Gastroesophageal sphincter (tissue), 3 donors: Measurements from ENCODE around the gene NT5C3B.

Experiments used
- EP300 ChIP-seq: sonication (generic); formaldehyde crosslinking; IDR thresholded peaks from one replicate; pipeline ENCODE4 v1.6.1; 2017; ENCODE audit warnings: antibody characterized with exemption, mild to moderate bottlenecking
- POLR2A ChIP-seq, 2 donors: fragments of 450-650 bp; IDR thresholded peaks; one replicate each; pipeline ENCODE4 v1.6.1; 2017; ENCODE audit warnings: antibody characterized with exemption in 2 of 2, mild to moderate bottlenecking in 2 of 2, moderate library complexity in 1 of 2
- POLR2AphosphoS5 ChIP-seq: sonication (generic); formaldehyde crosslinking; IDR thresholded peaks from one replicate; pipeline ENCODE4 v1.6.1; 2017; ENCODE audit warnings: antibody characterized with exemption
- TF ChIP-seq, protein P1 (sequence below), 4 experiments: fragments of 200-600 bp in 2 of 4; fragments of 450-650 bp in 2 of 4; sonication (generic) in 1 of 4; IDR thresholded peaks; one replicate each; pipeline ENCODE4 v1.5.1; 2017 to 2019; ENCODE audit warnings: antibody characterized with exemption in 4 of 4, mild to moderate bottlenecking in 2 of 4, moderate library complexity in 2 of 4

DNA sequence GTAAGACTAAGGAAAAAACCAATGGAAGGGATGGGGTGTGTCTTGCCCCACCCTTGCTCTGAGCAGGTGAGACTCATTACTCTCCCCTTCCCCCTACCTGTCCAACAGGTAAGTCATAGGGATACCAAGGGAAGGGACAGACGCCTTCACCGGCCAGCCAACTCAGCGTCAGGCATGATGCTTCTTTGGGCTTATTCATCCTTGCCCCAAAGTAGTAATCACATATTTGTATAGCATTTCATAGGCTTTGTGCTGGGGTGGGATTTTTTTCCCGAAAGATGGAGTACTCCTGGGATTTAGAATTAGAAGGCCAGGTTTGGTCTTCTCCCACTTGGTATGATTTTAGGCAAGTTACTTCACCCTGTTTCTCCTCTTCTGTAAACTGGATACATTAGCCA lies 49.0 kb downstream of the NT5C3B start:
- TF ChIP-seq POLR2A (IDR thresholded peaks at IDR 0.05), result no peak
- TF ChIP-seq, protein P1, sequence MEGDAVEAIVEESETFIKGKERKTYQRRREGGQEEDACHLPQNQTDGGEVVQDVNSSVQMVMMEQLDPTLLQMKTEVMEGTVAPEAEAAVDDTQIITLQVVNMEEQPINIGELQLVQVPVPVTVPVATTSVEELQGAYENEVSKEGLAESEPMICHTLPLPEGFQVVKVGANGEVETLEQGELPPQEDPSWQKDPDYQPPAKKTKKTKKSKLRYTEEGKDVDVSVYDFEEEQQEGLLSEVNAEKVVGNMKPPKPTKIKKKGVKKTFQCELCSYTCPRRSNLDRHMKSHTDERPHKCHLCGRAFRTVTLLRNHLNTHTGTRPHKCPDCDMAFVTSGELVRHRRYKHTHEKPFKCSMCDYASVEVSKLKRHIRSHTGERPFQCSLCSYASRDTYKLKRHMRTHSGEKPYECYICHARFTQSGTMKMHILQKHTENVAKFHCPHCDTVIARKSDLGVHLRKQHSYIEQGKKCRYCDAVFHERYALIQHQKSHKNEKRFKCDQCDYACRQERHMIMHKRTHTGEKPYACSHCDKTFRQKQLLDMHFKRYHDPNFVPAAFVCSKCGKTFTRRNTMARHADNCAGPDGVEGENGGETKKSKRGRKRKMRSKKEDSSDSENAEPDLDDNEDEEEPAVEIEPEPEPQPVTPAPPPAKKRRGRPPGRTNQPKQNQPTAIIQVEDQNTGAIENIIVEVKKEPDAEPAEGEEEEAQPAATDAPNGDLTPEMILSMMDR (IDR thresholded peaks at IDR 0.05), result no peak
- TF ChIP-seq EP300, result no peak
- no peak for TF ChIP-seq POLR2AphosphoS5
